GM19463 (cell line): Measurements from ENCODE around the gene DDX6.
"Not testable (repeated sequence)": the region's sequence is repeated elsewhere in the genome, so short reads cannot be mapped to it uniquely, and the experiment has no call there.

ENCODE experiments used
- ATAC-seq: cut with Tn5 transposase; IDR thresholded peaks from one replicate; pipeline ENCODE4 v1.9.1; 2021; ENCODE audit warnings: mild to moderate bottlenecking, moderate library complexity; ENCODE audit not compliant: unreplicated experiment

The DDX6 gene

GRCh38 chr11:118746988-118747585, 43.9 kb downstream of the DDX6 start:
- no peak for ATAC-seq

- ATAC-seq = no peak
Observed at GRCh38 chr11:118744046-118744445, 46.9 kb downstream of the DDX6 start.

- no peak for ATAC-seq
Observed at GRCh38 chr11:118742304-118742703, 48.7 kb downstream of the DDX6 start.

- no peak for ATAC-seq
Observed at GRCh38 chr11:118740892-118741291, 50.1 kb downstream of the DDX6 start.

- ATAC-seq = no peak
Observed at GRCh38 chr11:118735203-118735602, 55.8 kb downstream of the DDX6 start.

- ATAC-seq = no peak
Observed at GRCh38 chr11:118734031-118734430, 56.9 kb downstream of the DDX6 start.

- not testable (repeated sequence) for ATAC-seq
Observed at GRCh38 chr11:118729753-118730152, 61.2 kb downstream of the DDX6 start.

GRCh38 chr11:118728112-118728511, 62.9 kb downstream of the DDX6 start:
- not testable (repeated sequence) for ATAC-seq

GRCh38 chr11:118727721-118728066, 63.3 kb downstream of the DDX6 start:
- ATAC-seq = not testable (repeated sequence)

- not testable (repeated sequence) for ATAC-seq
Observed at GRCh38 chr11:118727001-118727720, 63.8 kb downstream of the DDX6 start.

- not testable (repeated sequence) for ATAC-seq
Observed at GRCh38 chr11:118721478-118722015, 69.4 kb downstream of the DDX6 start.

- ATAC-seq = not testable (repeated sequence)
Observed at GRCh38 chr11:118720740-118721139, 70.2 kb downstream of the DDX6 start.

- not testable (repeated sequence) for ATAC-seq
Observed at GRCh38 chr11:118720078-118720477, 70.9 kb downstream of the DDX6 start.

- not testable (repeated sequence) for ATAC-seq
Observed at GRCh38 chr11:118718562-118718961, 72.4 kb downstream of the DDX6 start.

GRCh38 chr11:118717733-118718132, 73.2 kb downstream of the DDX6 start:
- not testable (repeated sequence) for ATAC-seq

GRCh38 chr11:118717221-118717620, 73.7 kb downstream of the DDX6 start:
- ATAC-seq = not testable (repeated sequence)

GRCh38 chr11:118715837-118716260, 75.1 kb downstream of the DDX6 start:
- ATAC-seq = no peak

- no peak for ATAC-seq
Observed at GRCh38 chr11:118715245-118715831, 75.6 kb downstream of the DDX6 start.

- no peak for ATAC-seq
Observed at GRCh38 chr11:118714816-118715215, 76.1 kb downstream of the DDX6 start.

GRCh38 chr11:118714416-118714815, 76.5 kb downstream of the DDX6 start:
- ATAC-seq = not testable (repeated sequence)

GRCh38 chr11:118708296-118708695, 82.7 kb downstream of the DDX6 start:
- ATAC-seq = no peak

- no peak for ATAC-seq
Observed at GRCh38 chr11:118706546-118706825, 84.5 kb downstream of the DDX6 start.
